Kasumi-1 (cell line): ENCODE measurements around the gene FARS2.
"Not testable (repeated sequence)": the region's sequence is repeated elsewhere in the genome, so short reads cannot be mapped to it uniquely, and the experiment has no call there.

ENCODE experiments used
- DNase-seq, 2 experiments: peaks; one replicate each; lab custom pipeline; 2025; lab: John Stamatoyannopoulos, UW

The FARS2 gene

GRCh38 chr6:5786969-5787720 is 525.8 kb downstream of the FARS2 start:
- DNase-seq = no peak

- DNase-seq = not testable (repeated sequence)
Measured at GRCh38 chr6:5789426-5789825, 528.1 kb downstream of the FARS2 start.

GRCh38 chr6:5796555-5796954 is 535.2 kb downstream of the FARS2 start:
- DNase-seq = not testable (repeated sequence)

GRCh38 chr6:5806406-5806805 is 545.1 kb downstream of the FARS2 start:
- not testable (repeated sequence) for DNase-seq

- no peak for DNase-seq
Measured at GRCh38 chr6:5809450-5809849, 548.1 kb downstream of the FARS2 start.

GRCh38 chr6:5811997-5812396 is 550.7 kb downstream of the FARS2 start:
- no peak for DNase-seq

GRCh38 chr6:5813625-5814027 is 552.3 kb downstream of the FARS2 start:
- DNase-seq = no peak

- DNase-seq = no peak
Measured at GRCh38 chr6:5814116-5814515, 552.8 kb downstream of the FARS2 start.

GRCh38 chr6:5814901-5815300 is 553.6 kb downstream of the FARS2 start:
- no peak for DNase-seq

- DNase-seq = no peak
Measured at GRCh38 chr6:5817869-5818268, 556.6 kb downstream of the FARS2 start.

GRCh38 chr6:5818959-5819358 is 557.6 kb downstream of the FARS2 start:
- no peak for DNase-seq
